SH-SY5Y (cell line): ENCODE data around the gene FCRL3.

Experiments used
- GATA2 ChIP-seq: IDR thresholded peaks from 2 replicates; pipeline ENCODE4 v1.6.1; 2011; ENCODE audit warnings: mild to moderate bottlenecking, low read depth, low read length
- GATA3 ChIP-seq: IDR thresholded peaks from 2 replicates; pipeline ENCODE4 v1.6.1; 2011; ENCODE audit warnings: low read depth, mild to moderate bottlenecking, low read length, moderate library complexity

The FCRL3 gene

GRCh38 chr1:157700305-157700704, 264 bp downstream of the FCRL3 start:
- TF ChIP-seq GATA2, result no peak
- no peak for TF ChIP-seq GATA3

- TF ChIP-seq GATA2 (no peak), GATA3 (no peak)
Observed at GRCh38 chr1:157697781-157698569, 2.6 kb downstream of the FCRL3 start.

DNA sequence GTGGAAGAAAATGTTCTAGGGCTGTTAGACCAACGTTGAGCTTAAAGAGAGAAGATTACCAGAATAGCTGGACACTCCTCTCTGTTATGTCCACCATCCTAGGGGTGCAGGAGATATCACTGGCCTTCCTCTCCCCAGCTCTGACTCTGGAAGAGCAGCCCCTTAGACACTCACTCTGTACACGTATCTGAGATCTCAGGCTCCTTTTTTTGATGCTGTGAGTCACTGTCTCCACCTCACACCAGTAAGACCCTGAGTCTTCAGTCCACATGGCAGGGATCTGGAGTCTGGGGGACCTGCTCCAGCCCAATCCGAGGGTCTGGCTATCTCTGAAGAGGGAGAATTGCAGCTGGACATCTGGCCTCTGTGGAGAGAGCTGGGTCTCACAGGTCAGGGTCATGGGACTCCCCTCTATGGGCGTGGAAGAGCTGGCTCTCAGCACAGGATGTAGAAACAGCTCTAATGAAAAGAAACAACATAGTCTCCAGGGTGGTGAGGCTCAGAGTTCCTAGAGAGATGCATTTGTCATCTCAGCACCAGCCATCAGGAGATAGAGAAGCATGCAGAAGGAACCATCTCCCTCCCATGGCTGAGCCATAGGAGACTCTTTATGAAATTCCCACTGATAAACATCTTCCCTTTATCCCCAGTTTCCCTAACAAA, 3.5 kb downstream of the FCRL3 start:
- TF ChIP-seq GATA3, result no peak
- no peak for TF ChIP-seq GATA2

- TF ChIP-seq GATA2, result no peak
- no peak for TF ChIP-seq GATA3
Observed at GRCh38 chr1:157695417-157695816, 5.2 kb downstream of the FCRL3 start.

DNA sequence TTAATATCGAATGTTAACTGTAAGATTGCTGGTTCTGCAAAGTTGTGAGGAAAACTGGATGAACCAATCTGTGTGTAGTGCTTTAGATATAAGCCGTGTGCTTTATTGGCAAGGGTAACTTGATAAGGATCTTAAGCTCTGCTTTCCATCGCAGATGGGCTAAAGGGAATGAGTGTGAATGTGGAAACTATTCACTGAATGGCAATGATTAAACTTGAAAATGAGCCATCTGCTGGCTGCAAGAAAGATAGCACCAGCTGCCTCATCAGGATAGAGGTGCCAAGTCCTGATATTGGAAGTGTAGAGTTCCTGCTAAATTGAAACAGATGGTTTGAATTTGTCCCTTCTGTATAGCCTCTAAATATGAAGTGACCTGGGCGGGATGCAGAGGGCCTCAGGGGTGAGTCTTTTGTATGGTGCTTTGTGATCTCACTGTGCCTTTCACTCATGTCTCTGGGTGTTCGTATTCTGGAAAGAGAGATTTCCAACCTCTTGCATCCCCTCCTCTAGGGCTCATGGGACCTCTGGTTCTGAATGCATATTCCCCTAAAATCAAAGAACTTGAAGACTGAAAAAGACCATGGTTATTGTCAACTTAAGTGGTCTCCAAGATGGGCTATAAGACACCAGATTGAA, 9.2 kb downstream of the FCRL3 start:
- TF ChIP-seq GATA3, result peak; percentile 87
- peak; percentile 81 for TF ChIP-seq GATA2

DNA sequence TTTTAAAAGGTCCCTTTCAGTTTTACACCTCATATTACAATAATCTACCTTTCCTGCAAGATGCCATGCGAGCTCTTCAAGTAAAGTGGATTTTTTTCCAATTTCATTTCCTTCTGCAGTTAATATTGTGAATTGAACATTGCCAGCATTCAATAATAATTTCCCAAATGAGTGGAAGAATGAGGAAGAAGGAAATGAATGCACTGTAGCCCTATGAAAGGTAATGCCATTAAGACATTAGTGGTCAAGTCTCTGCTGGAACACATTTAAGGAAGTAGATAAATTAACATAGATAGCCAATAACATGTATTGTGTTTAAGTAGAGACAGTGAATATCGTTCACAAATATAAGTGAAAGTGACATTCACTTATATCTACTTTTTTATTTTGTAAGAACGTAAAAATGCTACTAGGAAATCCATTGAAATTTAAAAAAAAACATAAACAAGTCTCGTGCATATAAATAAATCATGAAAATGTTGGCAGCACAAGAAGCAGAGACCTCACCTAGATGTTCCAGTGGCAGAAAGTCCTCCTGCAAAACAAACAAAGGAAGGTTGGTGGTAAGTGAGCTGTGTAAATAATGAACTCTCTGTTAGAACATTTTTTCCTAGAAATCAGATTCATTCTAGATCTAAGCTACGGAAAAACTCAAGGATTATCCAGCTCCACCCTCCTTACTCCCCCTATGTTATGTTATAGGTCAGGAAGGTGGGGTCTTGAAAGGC, 17.7 kb downstream of the FCRL3 start:
- no peak for TF ChIP-seq GATA2
- no peak for TF ChIP-seq GATA3

DNA sequence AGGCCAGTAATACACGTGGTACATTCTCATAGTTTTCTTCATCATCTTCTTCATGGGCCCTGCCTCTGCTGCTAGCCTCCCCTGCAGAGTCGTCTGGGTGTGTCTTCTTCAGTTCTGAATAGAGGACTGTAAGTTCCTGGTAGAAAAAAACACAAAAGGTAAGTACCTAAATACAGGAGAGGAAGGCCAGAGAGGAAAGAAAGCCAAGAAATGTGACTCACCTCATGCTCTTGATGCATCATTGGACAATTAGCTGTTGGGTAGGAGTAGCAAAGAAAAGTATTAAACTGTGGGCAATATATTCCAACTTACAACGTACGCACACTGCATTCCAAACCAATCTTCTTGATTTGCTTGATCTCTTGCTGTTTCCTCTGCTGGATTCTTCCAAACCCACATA, 21.8 kb downstream of the FCRL3 start:
- TF ChIP-seq GATA2 (no peak), GATA3 (no peak)

DNA sequence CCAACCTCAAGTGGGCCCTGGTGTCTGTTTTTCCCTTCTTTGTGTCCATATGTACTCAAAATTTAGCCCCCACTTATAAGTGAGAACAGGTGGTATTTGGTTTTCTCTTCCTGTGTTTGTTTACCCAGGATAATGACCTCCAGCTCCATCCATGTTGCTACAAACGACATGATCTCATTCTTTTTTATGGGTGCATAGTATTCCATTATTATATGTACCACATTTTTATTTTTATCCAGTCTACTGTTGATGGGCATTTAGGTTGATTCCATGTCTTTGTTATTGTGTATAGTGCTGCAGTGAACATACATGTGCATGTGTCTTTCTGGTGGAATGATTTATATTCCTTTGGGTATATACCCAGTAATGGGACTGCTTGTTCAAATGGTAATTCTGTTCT, 27.6 kb downstream of the FCRL3 start:
- TF ChIP-seq GATA2 (no peak), GATA3 (no peak)

DNA sequence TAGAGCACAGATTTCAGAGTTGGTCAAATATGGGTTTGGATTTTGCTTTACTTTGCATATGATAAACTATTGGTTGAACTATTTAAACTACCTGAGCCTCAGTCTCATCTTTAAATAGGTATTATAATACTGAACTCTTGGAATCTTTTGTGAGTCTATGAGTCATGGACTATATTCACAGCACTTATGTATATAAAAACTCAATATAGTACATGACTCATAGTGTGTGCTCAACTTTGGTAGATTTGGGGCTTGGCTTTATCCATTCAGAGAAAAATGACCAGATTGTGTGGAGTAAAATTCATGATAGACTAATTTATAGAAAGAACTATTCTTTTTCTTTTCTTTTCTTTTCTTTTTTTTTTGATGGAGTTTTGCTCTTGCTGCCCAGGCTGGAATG, 28.7 kb downstream of the FCRL3 start:
- TF ChIP-seq GATA2, result no peak
- TF ChIP-seq GATA3, result no peak

GRCh38 chr1:157659576-157660247, 40.9 kb downstream of the FCRL3 start:
- TF ChIP-seq GATA2 (no peak), GATA3 (no peak)

DNA sequence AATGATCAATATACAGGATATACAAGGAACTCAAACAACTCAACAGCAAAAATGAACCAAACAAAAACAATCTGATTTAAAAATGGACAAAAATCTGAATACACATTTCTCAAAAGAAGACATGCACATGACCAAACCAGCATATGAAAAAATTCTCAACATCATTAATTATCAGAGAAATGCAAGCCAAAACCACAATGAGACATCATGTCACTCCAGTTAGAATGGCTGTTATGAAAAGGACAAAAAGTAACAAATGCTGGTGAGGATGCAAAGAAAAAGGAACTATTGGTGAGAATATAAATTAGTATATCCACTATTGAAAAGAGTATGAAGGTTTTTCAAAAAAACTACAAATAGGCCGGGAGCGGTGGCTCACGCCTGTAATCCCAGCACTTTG, 42.0 kb downstream of the FCRL3 start:
- TF ChIP-seq GATA3, result no peak
- TF ChIP-seq GATA2, result no peak

DNA sequence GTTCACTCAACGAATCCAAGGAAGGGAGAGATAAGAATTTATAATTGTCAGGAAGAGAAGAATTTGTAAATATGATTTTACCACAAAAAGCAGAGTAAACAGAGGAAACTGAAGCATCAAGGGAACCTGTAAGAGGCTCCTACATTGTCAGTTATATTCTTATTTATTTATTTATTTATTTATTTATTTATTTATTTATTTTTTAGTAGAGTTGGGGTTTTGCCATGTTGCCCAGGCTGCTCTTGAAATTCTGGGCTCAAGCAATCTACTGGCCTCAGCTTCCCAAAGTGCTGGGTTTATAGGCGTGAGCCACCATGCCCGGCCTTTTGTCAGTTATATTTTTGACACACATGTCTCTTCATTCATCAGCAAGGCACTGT, 47.1 kb downstream of the FCRL3 start:
- TF ChIP-seq GATA3 (no peak), GATA2 (no peak)

GRCh38 chr1:157652859-157653493, 47.6 kb downstream of the FCRL3 start:
- no peak for TF ChIP-seq GATA3
- no peak for TF ChIP-seq GATA2

- TF ChIP-seq GATA3, result no peak
Observed at GRCh38 chr1:157648317-157648716, 52.3 kb downstream of the FCRL3 start.
